ENCODE measurements around the gene TBC1D26.
"Not testable (repeated sequence)": the region's sequence is repeated elsewhere in the genome, so short reads cannot be mapped to it uniquely, and the experiment has no call there.

TBC1D26 gene

DNA sequence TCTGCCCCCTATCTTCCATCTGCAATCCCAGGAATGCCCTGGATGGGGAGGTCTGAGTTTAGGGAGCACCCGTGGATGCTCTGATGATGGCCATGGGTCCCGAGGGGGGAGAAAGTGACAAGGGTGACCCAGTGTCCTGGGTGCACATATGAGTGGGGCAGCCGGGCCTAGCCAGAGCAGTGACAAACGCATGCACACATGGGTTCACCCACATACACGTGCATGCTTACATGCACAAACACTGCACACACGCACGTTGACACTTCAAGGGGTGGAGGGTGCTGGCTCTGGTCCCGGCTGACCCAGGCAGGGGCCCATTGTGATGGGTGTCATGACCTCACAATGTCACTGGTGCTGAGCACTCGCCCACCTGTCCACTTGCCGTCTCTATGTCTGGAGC, at the start of gene TBC1D26:
Gene TBC1D26, plus strand, starts transcription at position 384 of the 400 bp plus-strand sequence. CDS start 3,066 bp downstream, outside the sequence.
- DNase-seq, result not testable (repeated sequence)

DNA sequence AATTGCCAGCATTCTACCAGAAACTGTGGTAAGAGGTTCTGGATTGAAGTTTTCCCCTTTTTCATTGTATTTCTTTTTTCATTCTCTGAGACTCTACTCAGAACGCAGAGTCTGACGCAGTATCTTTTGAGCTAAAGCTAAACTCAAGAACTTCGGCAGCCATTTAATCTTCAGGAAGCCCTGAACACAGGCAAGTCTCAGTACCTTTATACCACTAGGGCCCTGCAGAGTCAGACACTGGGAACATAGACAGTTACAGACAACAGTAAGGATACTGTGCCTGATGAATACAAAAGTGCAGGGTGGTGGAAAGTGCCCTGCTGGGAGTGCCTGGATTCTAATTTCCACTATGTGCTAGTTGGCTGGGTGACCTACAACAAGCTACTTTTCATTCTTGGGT, 48.9 kb upstream of the TBC1D26 start:
- peak; percentile 7 for DNase-seq

DNA sequence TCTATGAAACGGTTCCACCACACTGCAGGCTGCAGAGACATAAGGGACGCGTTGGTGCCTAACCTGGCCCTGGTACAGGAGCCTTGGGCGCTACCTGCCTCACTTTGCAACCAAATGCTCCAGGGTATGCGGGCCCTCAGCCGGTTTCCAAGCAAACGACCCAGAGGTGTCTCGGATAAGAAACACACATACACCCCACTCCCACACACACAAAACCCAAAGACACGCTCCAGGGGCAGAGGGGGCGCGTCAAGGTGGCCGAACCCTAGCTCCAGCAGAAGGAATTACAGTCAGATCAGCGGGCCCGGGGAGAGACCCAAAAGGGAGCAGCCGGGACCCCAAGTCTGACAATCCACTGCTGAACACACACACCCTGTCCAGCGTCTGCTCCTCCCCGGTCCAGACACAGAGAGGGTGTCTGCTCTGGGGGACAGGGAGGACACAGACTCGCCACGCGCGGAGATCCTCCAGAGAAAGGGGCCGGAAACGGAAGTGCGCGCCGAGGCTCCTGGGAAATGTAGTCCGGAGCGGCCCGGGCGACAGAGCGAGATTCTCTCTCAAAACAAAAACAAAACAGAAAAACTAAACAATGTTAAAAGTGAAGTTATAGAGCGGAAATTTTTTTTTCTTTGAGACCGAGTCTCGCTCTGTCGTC, 48.1 kb upstream of the TBC1D26 start, which contains the start of gene TRIM16:
Gene TRIM16, minus strand, starts transcription at position 488 of the 655 bp plus-strand sequence. CDS start 32,702 bp downstream, outside the sequence.
- DNase-seq, result peak; percentile 80

DNA sequence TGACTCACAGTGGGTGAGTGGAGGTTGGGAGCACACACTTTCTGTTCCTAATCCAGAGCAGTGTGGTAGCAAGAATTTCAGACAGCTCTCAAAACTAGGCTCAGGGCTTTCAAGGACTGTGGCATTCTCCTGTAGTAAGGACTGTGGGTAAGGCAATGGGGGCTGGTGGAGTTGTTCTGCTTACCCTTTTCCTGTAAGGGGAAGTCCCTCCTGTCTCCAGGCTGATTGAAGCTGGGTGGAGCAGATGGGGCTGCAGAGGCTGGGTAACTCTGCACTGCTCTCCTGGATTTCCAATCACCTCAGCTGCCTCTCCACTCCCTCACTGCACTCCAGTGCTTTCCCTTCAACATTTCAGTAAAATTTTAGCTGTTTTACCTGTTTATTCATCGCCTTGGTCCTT, 44.6 kb upstream of the TBC1D26 start:
- not testable (repeated sequence) for DNase-seq

DNA sequence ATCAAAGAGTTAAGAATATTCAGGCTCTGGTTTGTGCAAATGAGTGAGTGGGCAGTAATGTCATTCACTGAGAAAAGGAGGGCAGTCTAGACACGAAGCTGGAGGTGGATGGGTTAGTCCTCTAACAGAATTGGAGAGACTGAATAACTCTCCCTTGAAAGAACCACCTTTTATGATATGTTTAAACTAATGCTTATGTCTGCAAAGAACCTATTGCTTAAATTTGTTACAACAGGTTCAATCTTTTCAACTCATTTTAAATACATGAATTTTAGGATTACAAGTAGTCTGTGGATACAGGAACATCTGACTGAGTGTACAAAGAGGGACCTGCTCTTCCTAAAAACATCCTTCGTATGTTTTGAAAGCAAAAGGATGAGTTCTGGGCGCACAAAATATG, 33.1 kb upstream of the TBC1D26 start:
- not testable (repeated sequence) for DNase-seq

DNA sequence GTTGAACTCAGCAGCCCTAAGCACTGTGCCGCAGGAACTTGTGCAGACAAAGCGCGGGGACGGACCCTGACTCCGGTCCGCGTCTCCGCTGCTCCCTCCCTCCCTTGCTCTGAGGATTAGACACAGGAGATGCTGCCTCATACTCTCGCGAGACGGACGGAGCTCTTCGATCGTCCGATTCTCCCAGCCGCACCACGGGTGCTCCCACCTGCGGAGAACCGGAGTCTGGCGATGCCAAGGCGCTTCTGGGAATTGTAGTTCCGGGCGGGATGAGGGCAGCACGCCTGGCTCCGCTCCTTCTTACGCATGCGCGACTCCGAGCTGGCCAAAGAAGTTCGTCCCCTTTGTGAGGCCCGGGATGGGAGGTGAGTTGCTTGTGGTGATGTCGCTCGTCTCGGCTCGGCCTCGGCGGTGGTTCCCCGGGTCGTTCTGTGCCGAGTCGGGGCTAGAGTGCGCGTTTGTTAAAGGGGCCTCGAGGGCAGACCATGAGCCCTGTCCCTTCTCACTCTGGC, 32.6 kb upstream of the TBC1D26 start, which contains the start of gene ZNF286A:
Gene ZNF286A, plus strand, starts transcription at position 340 of the 512 bp plus-strand sequence. CDS start 578 bp downstream, outside the sequence.
- DNase-seq, result peak; percentile 99

DNA sequence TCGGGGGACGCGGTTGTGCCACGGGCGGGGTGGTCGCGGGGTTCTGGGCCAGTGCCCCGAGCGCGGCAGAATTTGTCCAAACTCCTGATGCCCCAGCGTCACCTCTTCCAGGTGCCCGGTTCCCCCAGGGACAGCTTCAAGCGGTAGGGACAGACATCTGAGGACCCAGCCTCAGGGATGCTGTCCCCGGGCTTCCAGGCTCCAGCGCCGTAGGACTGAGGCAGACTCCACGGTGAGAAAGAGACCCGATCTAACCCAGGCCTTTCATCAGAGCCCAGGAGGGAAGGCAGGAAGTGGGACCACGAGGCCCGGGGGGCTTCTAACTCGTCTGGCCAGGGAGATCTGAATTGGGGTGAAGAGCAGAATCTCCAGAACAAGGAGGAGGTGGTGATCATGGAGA, 32.1 kb upstream of the TBC1D26 start:
- DNase-seq, result not testable (repeated sequence)

DNA sequence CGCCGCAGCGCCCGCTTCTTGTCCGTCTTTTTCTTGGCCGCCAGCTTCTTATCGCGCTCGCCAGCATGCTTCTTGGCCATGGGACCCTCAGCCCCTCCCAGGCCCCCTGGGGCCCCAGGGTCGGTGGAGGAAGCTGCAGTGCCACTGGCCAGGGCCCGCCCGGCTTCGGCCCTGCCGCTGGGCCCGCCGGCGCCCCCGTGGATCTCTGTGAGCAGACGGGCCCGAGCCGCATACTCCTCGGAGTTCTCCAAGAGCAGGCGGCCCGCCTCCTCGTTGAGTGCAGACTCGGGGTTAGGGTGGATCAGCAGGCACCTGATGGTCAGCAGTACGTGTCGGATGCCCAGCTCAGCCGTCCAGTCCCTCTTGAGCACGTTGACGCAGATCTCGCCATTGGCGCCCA, 27.8 kb upstream of the TBC1D26 start:
- DNase-seq, result not testable (repeated sequence)

DNA sequence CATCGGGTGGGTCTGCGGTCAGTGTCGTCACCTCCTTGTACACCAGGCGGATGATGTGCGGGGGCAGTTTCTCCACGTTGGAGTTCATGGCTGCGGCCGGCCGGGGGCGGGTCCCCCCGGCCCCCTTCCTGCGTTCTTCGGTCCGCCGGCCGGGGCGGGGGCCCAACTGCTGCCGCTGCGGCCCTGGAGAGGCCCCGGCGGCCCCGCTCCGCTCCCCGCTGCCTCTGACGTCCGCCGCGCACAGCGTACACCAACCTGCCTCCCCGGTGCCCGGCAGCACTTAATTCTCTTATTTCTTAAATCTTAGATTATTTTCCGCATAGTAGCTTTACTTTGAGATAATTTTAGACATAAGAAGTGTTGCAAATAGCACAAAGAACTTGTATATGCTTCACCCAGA, 27.3 kb upstream of the TBC1D26 start:
- DNase-seq, result not testable (repeated sequence)

DNA sequence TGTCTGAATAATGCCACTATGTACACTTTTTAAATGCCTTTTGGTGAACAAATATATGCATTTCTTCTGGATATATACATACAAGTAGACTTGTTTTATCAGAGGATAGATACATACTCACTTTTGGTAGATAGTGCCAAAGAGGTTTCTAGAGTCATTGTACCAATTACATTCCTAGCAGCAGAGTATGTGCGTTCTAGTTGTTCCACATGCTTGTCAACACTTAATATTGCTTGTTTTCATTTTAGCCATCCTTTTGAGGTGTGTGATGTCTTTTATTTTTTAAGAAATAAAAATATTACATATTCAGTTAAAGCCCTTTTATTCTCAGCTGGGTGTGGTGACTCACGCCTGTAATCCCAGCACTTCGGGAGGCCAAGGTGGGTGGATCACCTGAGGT, 23.2 kb upstream of the TBC1D26 start:
- DNase-seq, result not testable (repeated sequence)

DNA sequence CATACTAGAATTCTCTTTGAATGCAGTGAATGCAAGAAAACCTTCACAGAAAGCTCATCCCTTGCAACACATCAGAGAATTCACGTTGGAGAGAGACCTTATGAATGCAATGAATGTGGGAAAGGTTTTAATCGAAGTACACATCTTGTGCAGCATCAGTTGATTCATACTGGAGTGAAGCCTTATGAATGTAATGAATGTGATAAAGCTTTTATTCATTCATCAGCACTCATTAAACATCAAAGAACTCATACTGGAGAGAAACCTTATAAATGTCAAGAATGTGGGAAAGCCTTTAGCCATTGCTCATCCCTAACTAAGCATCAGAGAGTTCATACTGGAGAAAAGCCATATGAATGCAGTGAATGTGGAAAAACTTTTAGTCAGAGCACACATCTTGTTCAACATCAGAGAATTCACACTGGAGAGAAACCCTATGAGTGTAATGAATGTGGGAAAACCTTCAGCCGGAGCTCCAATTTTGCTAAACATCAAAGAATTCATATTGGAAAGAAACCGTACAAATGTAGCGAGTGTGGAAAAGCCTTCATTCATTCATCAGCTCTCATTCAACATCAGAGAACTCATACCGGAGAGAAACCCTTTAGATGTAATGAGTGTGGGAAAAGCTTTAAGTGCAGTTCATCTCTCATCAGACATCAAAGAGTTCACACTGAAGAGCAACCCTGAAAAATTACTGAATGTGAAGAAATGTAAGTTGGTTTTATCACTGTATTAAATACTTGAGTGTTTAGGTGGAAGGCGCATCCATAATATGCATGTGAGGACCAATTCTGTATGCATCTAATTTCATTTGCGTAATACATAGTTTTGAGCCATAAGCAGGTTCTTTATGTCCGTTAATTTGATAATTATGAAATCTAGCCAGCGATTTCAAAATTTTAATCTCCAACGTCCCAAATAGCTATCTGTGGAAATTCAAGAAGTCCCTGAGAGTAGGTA, 15.2 kb upstream of the TBC1D26 start:
- not testable (repeated sequence) for DNase-seq

DNA sequence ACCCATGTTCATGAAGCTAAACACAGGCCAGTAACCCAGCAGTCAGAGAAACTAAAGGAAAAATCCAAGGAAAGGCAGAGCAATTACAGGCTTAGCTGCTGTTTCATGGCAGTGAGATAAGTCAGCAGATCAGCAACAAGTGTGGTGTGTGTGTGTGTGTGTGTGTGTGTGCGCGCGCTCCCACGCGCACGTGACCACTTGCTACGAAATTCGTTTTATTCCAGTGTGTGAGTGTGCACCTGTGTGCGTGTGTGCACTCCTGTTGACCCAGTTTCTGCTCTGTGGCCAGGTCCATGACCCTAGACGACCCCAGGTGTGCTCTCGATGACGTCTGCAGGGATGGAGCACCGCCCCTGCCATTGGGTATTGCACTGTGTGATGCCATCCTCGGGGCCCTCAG, 1.5 kb upstream of the TBC1D26 start:
- not testable (repeated sequence) for DNase-seq

DNA sequence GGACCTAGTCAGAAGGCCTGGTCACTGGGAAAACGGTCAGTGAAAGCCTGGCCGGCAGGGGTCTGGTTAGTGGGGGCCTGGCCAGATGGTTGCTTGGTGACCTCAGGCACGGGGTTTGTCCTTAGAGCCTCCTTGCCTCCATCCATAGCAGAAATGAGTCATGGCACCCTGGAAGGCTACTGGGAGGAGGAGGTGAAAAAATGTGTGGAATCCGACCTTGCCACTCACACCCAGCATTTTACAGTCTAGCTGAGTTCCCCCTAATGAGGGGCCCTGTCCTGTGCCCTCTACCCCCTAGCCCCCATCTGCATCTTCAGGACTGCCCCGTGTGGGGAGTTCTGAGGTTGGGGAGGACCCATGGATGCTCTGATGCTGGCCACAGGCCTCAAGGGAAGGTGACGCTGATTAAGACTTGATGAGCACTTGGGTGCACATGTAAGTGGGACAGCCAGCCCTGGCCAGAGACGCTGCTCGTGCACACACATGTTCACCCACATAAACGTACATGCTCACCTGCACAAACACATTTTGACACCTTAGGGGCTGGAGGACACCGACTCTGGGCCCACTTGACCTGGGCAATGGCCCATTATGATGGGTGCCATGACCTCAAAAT, 1.2 kb downstream of the TBC1D26 start:
- not testable (repeated sequence) for DNase-seq

DNA sequence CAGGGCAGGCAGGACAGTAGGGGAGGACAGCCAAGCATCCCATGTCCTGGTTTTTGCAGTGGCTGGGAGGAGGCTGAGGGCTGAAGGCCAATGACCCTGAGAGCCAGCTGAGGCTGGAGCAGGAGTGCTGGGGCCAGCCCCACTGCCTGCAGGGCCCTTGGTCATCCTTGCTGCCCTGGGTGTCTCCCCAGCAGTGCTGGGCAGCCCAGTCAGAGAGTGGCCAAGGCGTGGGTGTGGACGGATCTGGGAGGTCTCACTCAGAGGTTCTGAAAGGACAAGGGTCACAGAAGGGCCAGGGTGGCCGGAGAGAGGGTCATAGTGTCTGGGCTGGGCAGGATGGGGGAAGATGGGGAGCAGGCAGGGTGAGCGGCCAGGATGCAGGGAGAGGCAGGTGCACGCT, 4.5 kb downstream of the TBC1D26 start:
- DNase-seq, result not testable (repeated sequence)

DNA sequence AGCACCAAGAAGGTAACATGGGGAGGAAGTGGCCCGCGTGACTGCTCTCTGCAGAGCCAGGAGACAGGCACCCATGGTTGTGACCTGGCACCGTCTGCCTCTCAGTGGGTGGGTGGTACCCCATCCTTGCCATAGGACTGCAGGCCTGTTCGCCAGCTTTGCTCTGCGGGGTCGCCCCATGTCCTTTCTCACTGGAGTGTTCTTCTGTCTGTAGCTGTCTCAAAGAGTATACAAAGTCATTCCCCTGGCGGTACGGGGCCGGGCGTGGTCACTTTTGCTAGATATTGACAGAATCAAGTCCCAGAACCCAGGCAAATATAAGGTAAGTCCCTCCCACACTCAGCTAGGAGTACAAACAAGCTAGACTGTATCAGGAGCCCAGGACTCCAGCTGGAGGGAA, 6.0 kb downstream of the TBC1D26 start:
- no peak for DNase-seq

DNA sequence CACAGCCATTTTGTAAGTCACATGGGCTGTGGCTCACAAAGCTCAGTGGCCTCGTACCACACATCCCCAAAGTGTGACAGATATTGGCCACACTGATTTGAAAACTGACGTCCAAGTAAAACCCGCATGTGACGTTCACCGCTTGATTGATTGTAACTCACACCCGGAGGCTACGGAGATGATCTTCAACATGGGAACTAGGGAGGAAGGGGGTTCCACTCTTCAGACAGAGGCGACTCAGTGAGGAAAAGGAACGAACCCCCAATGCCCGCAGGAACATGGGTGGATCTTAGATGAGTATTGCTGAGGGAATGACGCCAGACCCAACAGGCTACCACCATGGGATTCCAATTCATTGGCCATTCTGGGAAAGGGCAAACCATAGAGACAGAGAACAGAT, 7.2 kb downstream of the TBC1D26 start:
- DNase-seq, result not testable (repeated sequence)

DNA sequence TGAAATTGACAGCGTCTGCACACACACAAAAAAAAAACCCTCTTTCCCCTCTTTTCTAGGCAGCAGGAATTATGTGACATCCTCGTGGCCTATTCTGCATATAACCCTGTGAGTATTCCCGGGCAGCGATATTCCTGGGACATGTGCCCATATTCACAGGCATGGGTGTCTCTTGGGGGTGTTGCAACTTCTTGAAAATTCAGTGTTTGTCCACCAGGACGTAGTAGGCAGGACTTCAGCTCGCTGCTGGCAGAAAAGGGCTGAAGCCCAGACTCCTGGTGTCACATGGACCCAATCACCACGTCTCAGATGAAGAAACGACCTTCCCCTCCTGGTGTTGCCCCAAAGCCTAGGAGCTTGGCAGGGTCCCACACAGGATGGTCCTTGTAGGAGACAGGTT, 8.0 kb downstream of the TBC1D26 start:
- not testable (repeated sequence) for DNase-seq

DNA sequence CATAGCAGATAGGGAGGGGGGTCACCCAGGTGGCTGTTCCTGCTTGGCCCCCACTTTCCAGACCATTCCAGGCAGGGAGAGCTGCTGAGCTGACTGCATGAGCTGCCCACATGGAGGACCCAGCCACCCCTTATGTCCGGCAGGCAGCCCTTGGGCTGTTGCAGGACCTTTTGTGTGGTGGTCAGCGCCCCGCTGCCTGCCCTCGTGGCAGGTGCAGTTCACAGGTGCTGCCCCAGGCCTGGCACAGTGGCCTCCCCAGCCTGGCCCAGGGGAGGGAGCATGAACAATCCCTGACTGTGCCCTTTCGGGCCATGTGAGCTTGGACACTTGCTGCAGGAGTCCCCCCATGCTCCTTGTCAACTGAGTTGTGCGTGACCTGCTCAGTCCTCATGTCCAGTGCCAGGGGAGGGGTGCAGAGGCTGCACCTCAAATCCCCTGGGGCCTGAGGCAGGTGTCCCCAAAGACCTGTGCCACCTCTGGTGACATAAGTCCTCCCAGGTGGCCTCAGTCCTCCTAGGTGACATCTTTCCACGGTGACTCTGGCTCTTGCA, 8.6 kb downstream of the TBC1D26 start:
- DNase-seq, result no peak

DNA sequence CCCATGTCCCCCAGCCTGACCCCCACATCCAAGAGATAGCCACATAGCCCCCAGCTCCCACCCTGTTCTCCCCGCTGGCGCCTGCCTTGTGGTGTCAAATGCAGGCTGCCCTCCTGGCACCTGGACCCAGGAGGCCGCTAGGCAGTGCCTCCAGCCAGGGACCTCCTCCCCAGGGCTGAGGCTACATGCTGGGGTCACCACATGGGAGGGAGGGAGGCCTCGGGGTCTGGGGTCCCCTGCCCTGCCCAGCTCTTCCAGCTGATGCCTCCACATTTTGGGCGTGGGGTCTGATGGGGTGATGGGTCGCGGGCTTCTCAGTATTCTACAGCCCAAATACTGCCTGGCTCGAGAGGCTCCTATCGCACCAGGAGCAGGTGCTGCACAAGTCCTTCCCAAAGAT, 9.5 kb downstream of the TBC1D26 start:
- no peak for DNase-seq

DNA sequence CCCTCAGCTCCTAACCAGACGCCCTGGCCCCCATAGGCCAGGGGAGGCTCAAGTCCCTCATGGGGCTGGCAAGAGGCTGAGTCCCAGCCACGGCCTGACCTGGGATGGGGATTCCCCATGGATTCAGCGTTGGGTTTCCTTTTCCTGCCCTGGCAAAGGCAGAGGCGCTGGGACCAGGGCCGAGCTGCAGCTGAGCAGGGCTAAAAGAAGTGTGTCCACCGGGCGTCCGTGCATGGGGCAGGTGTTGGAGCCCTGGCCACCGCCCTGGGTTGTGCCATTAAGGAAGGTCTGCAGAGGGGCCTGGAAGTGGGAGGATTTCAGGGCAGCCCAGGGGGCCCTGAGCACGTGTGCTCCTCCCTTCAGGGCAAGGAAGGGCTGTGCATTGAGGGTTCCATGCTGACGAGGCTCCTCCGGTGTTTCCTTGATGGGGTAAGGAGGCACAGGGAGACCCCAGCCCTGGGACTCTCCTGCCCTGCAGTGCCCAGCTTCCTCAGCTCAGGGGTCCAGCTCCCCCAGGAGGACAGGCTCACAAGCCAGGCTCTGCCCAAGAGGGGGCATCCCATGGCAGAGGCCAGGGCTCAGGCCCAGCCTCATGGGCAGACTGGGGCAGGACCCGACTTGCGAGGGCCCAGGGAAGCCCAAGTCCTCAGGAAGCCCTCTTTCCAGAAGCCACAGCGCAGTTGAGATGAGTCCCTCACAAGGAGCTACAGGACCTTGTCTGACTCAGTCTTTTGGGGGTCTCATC, 10.1 kb downstream of the TBC1D26 start:
- DNase-seq, result no peak

DNA sequence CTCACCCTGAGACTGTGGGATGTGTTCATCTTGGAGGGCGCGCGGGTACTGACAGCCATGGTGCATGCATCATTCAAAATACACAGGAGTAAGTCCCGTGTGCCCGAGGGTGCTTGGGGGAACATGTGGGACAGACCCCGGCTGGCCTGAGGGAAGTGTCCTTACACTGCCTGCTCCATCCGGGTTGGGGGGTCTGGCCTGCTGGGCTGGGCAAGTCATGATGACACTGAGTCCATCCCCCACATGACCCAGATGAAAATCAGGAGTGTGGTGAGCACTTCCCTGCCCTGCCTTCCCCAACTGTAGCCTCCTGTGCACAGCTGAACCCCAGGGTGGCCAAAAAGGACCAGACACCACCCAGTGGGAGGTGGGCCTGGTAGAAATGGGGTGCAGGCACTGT, 10.8 kb downstream of the TBC1D26 start:
- no peak for DNase-seq

All from activated CD4-positive, alpha-beta T cell treated with anti-CD3 and anti-CD28 coated beads, Interleukin-2, amount 50 U/mL, for 16 hours (primary cell).